GM18870 (cell line): Measurements from ENCODE around the gene TEX35.

ENCODE experiments used
- ATAC-seq: cut with Tn5 transposase; IDR thresholded peaks from one replicate; pipeline ENCODE4 v1.9.1; 2021; ENCODE audit warnings: moderate library complexity; ENCODE audit not compliant: unreplicated experiment

The TEX35 gene

GRCh38 chr1:178512566-178513277 is at the start of gene TEX35:
Gene TEX35, plus strand, starts transcription at chr1:178513109. Its CDS starts 80 bp downstream, at chr1:178513189.
- ATAC-seq, result no peak

DNA sequence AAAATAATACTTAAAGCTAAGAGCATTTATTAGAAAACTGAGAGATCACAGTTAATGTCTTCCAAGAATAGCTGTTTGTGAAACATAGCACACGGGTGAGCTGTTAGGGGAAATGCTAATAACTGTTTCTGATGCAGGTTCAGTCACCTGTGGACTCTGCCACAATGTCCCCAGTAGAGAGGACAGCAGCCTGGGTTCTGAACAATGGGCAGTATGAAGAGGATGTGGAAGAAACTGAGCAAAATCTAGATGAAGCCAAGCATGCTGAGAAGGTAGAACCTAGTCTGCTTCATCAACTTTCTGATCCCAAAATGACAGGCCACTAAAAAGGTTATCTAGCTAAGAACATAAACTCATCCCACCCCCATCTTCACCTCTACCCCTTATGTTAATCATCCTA is 48.8 kb upstream of the TEX35 start:
- no peak for ATAC-seq

DNA sequence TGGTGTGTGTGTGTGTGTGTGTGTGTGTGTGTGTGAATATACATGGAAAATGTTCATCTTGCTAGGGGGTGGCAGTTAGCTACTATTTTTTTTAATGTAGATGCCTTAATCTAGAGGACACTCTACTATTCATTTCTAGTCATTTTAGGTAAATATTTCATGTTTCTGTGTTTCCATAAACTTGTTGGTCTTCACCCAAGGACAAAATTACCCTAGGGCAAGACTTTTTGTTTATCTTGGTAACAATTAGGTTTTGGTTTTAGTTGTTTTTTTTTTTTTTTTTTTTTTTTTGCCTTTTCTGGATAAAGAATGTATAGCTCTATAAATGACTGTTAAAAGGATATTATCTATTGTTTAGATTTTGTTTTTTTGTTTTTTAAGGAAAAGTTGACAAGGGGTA is 48.3 kb upstream of the TEX35 start:
- ATAC-seq, result no peak

DNA sequence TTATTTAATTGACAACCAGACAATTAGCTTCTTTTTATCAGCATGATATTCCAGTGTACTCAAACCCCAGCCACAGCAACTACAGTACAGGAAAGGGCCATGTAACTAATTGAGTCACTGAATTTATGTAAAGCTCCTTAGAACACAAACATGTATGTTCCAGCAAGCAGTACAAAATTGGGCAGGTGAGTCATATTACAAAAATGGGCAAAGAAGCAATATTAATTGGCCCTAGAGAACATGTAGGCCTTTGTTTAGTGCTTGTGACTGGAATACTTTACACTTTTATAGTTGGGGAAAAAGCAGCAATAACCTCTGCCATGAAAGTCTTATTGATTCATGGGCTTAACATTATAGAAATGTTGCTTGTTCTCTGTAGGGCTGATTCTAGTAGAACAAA is 47.9 kb upstream of the TEX35 start:
- ATAC-seq, result no peak

DNA sequence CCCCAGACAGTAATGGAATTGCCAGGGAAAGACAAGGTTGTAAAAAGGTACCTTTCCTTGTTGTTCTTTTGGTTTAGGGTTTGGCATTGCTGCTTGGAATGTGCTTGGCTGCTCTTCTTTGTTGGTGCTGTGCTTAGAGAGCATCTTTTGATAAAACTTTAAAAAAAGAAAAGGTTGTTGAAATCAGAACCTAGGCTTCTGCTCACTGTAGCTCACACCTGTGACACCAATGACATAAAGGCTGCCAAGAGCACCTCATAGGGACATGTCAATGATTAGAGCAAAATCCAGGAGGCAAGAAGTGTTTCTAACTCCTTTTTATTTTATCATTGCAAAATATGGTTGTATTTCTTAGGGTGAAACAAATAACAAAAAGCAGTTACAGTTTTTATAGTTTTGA is 45.1 kb upstream of the TEX35 start:
- ATAC-seq, result no peak

- ATAC-seq, result no peak
Observed at GRCh38 chr1:178470411-178470960, 42.4 kb upstream of the TEX35 start.

DNA sequence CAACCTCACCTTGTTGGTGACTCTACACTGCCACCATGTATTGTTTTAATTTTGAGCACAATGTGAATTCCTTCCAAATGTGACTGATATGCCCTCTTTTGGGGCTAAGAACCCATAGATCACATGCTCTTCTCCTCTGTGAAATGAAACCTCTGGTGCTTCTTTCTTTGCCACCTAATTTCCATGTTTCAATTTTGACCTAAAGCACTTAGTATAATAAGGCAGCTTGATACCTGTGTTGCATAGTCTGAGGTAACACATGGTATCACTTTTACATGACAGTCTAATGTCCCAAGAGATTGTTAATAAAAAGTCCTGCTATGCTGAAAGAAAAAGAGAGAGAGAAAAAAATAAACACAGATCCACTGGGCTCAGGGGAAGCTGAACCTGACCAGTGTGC is 40.4 kb upstream of the TEX35 start:
- no peak for ATAC-seq

- no peak for ATAC-seq
Observed at GRCh38 chr1:178477373-178477772, 35.5 kb upstream of the TEX35 start.

DNA sequence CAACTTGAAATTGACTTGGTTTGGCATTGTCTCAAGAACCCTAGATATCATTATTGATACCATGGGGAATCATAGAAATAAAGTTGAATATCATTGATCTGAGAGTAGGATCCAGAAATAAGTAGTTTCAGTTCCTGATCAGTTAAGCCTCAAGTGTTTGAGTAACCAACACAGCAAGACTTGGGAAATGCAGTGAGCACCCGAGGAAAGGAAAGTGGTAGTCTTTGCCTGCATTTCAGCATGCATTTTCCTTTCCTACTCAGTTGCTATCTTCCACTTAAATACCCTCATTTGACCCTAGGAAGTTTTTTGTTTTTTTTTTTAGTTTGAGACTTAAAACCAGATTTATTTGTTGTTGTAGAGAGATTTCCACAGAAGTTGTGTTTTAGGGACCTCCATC is 35.1 kb upstream of the TEX35 start:
- ATAC-seq, result no peak

DNA sequence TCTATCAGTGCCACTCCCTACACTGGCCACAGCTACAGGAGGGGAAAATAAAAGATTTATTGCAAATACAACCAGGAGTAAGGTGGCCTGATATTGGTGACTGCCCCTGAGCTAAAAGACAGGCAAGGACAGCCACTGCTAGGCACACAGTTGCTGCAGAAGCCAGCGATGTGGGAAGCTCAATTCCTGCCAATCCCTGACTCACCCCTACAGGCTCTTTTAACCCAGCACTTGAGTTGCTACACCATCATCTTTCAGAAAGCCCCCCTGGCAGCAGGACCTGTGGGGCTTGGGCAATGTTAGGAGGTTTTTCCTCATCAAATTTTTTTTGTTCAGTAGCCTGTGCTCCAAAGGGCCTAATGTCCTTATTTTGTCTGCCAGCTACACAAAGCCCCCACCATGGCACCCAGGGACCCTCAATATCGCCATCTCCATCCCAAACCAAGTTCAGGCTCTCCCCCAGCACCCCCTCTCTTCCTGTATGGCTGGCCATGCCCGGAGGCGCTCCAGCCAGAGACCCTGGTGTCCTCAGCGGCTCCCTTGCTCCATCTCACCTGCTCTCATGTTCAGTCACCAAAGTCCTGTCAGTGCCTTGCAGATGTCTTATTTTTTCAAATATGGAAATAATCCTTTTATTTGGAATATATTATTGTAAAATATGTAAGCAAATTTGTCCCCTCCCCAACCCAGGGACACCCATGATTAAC is 29.5 kb upstream of the TEX35 start:
- no peak for ATAC-seq

DNA sequence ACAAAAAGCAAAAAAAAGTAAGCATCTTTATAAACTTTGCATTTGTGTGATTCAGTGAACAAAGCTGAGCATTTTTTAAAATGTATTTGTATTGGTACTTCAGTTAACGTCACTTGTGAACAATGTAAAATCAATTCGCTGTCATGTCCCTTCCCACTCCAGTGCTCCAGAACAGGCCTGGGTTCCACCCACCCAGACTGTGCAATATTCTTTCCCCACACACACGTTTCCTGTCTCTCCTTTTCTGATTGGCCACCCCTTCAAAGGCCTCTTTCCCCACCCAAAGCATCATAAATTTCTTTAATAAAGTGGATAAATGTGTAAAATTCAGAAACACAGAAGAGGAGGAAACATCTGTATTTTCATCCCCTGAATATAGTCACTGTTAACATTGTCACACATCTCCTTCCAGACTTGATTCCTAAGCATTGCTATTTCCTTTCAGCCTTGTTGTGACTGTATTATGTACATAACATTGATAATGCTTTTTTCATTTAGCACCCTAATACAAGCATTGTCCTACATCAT is 28.1 kb upstream of the TEX35 start:
- ATAC-seq, result no peak

GRCh38 chr1:178485541-178485981 is 27.3 kb upstream of the TEX35 start:
- ATAC-seq, result no peak

- no peak for ATAC-seq
Observed at GRCh38 chr1:178486100-178487069, 26.5 kb upstream of the TEX35 start.

DNA sequence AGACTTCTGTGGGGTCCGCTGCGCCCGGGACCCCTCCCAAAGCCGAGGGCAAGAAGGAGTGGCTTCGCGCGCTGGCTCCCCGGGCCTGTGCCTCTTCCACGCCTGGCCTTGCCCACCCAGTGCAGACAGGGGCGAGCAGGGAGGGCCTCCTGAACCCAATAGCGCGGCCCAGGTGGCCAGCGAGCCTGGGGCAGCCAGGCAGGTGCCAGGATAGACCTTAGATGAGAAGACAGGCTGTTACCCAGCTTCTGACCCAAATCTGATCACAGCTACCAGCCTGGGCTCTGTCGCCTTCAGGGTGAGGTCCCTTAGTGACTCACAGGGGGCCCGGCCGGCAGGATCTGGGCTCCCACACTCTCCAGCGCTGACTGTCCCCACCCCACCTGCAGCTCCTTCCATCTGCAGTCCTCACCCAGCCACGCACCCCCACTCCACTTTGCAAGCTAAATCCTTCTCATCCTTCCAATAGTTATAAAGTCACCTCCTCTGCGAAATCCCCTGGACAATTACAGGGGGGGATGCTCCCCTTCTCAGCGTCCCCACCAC is 25.8 kb upstream of the TEX35 start:
- no peak for ATAC-seq

GRCh38 chr1:178488393-178488792 is 24.5 kb upstream of the TEX35 start:
- no peak for ATAC-seq

- ATAC-seq, result no peak
Observed at GRCh38 chr1:178489399-178489798, 23.5 kb upstream of the TEX35 start.

- ATAC-seq, result no peak
Observed at GRCh38 chr1:178490136-178490535, 22.8 kb upstream of the TEX35 start.

- no peak for ATAC-seq
Observed at GRCh38 chr1:178490967-178491366, 21.9 kb upstream of the TEX35 start.

DNA sequence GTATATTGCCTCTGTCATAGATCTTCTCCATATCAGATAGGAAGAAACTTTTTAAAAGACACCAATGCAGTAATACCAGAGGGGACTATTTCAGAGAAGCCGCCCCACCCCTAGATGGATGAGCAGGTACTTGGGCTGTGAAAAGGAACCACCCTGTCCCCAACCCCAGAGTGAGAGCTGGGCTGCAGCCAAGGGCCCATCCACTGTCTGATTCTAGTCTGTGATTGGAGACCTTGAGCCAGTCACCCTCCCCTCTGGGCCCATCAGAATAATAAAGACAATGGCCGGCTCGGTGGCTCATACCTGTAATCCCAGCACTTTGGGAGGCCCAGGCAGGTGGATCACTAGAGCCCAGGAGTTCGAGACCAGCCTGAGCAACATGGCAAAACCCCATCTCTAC is 21.2 kb upstream of the TEX35 start:
- no peak for ATAC-seq

DNA sequence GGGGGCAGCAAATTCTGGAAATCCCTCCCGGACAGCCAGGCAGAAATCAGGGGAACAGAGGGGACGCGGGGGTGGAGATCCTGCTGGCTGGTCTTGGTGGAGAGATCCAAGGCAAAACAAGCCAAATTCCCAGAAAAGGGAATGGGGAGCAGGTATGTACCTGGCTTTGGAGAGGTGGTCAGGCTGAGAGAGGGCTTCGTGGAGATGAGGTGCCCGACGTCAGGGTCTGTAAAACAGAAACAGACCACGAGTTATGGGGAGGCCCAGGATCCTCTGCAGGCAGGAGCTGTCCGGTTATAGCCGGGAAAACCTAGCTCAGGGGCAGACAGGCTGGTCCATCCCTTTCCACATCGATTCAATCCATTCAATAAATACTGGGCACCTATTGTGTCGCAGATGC is 20.6 kb upstream of the TEX35 start:
- ATAC-seq, result no peak

DNA sequence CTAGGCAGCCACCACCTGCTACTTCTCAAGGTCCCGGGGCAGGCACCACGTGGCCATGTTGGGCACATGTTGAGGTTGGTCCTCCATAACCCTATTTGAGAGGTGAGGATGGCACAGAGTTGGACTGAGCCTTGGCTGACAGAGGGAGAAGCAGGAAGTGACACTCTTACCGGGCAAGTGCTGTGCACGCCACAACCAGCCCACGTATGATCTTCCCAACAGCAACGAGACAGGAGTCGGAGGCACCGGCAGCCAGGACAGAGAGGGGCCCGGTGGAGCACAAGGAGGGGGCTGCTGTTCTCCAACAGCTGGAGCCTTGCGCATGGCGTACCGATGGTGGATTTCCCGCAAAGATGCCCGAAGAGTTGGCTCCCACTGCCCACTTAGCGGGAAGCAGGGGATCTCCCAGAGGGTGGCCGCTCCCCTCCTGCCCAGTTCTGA is 19.6 kb upstream of the TEX35 start:
- no peak for ATAC-seq
